HG03469 (cell line): ENCODE data around the gene HTRA1.

Source experiments
- ATAC-seq: cut with Tn5 transposase; IDR thresholded peaks from one replicate; pipeline ENCODE4 v1.9.1; 2021; ENCODE audit warnings: mild to moderate bottlenecking, moderate library complexity, moderate number of reproducible peaks; ENCODE audit not compliant: unreplicated experiment

HTRA1 gene

GRCh38 chr10:122549636-122550035, 88.3 kb downstream of the HTRA1 start:
- ATAC-seq, result no peak

- ATAC-seq, result no peak
Measured at GRCh38 chr10:122550427-122550826, 89.1 kb downstream of the HTRA1 start.

GRCh38 chr10:122550983-122551382, 89.6 kb downstream of the HTRA1 start:
- no peak for ATAC-seq

GRCh38 chr10:122551450-122551849, 90.1 kb downstream of the HTRA1 start:
- no peak for ATAC-seq

GRCh38 chr10:122553341-122553740, 92.0 kb downstream of the HTRA1 start:
- ATAC-seq, result no peak

GRCh38 chr10:122554131-122555036, 93.0 kb downstream of the HTRA1 start:
- ATAC-seq, result no peak

GRCh38 chr10:122555442-122555841, 94.1 kb downstream of the HTRA1 start:
- ATAC-seq, result no peak

GRCh38 chr10:122557516-122557915, 96.2 kb downstream of the HTRA1 start:
- ATAC-seq, result no peak

GRCh38 chr10:122558452-122558851, 97.1 kb downstream of the HTRA1 start:
- no peak for ATAC-seq

- ATAC-seq, result no peak
Measured at GRCh38 chr10:122559228-122559627, 97.9 kb downstream of the HTRA1 start.

- ATAC-seq, result no peak
Measured at GRCh38 chr10:122560279-122560804, 99.0 kb downstream of the HTRA1 start, which contains the start of gene DMBT1. DMBT1 (plus strand) TSS chr10:122560754; CDS start chr10:122560771, 17 bp downstream.

- ATAC-seq, result no peak
Measured at GRCh38 chr10:122561212-122561611, 99.9 kb downstream of the HTRA1 start.

- no peak for ATAC-seq
Measured at GRCh38 chr10:122561792-122562191, 100.4 kb downstream of the HTRA1 start.
